H9 (cell line): Measurements from ENCODE around the gene HTRA1. TPM values are rescaled to one million over a fixed set of nuclear protein-coding genes. Genes with fewer than 3 reads are reported as not detected.

ENCODE experiments used
- DNase-seq: peaks from one replicate; pipeline ENCODE4 v3.0.0-alpha.2; 2017
- H2AFZ ChIP-seq: one replicate; pipeline ENCODE4 v1.6.1; 2013; ENCODE audit warnings: mild to moderate bottlenecking, low read length, control low read depth, moderate library complexity
- H2AK5ac ChIP-seq: 2 replicates; pipeline ENCODE4 v1.6.1; 2013; ENCODE audit warnings: low read length, control low read depth, mixed read lengths; ENCODE audit not compliant: insufficient read length
- H2BK120ac ChIP-seq: one replicate; pipeline ENCODE4 v1.6.1; 2013; ENCODE audit warnings: low read depth, mild to moderate bottlenecking, low read length, control low read depth, inconsistent platforms; ENCODE audit not compliant: poor library complexity, severe bottlenecking
- H2BK12ac ChIP-seq: 2 replicates; pipeline ENCODE4 v1.6.1; 2013; ENCODE audit warnings: low read length, control low read depth, mixed read lengths, low read depth; ENCODE audit not compliant: insufficient read length
- H2BK15ac ChIP-seq: 2 replicates; pipeline ENCODE4 v1.6.1; 2013; ENCODE audit warnings: low read depth, low read length, control low read depth
- H2BK20ac ChIP-seq: one replicate; pipeline ENCODE4 v1.6.1; 2013; ENCODE audit warnings: low read depth, mild to moderate bottlenecking, low read length, control low read depth, inconsistent platforms; ENCODE audit not compliant: poor library complexity, severe bottlenecking
- H2BK5ac ChIP-seq: 2 replicates; pipeline ENCODE4 v1.6.1; 2013; ENCODE audit warnings: low read length, control low read depth, mixed read lengths; ENCODE audit not compliant: insufficient read length
- H3K14ac ChIP-seq: 2 replicates; pipeline ENCODE4 v1.6.1; 2013; ENCODE audit warnings: low read length, control low read depth; ENCODE audit not compliant: insufficient read depth
- H3K18ac ChIP-seq: 2 replicates; pipeline ENCODE4 v1.6.1; 2013; ENCODE audit warnings: low read depth, mild to moderate bottlenecking, mixed read lengths, low read length, control low read depth; ENCODE audit not compliant: insufficient read length
- H3K23ac ChIP-seq: 2 replicates; pipeline ENCODE4 v1.6.1; 2013; ENCODE audit warnings: low read length, control low read depth, mixed read lengths, low read depth; ENCODE audit not compliant: insufficient read length
- H3K23me2 ChIP-seq: 2 replicates; pipeline ENCODE4 v1.6.1; 2013; ENCODE audit warnings: low read depth, mild to moderate bottlenecking, mixed read lengths, low read length, control low read depth; ENCODE audit not compliant: insufficient read length, poor library complexity, severe bottlenecking
- H3K27ac ChIP-seq: 2 replicates; pipeline ENCODE4 v1.5.1; 2013; ENCODE audit warnings: low read length, control low read depth, mixed read lengths, low read depth; ENCODE audit not compliant: insufficient read length
- H3K27me3 ChIP-seq: 2 replicates; pipeline ENCODE4 v1.6.1; 2013; ENCODE audit warnings: low read length, control low read depth, inconsistent platforms; ENCODE audit not compliant: insufficient read depth
- H3K4ac ChIP-seq: 2 replicates; pipeline ENCODE4 v1.6.1; 2013; ENCODE audit warnings: low read depth, mild to moderate bottlenecking, control low read depth, inconsistent platforms, low read length, moderate library complexity
- H3K4me1 ChIP-seq: 2 replicates; pipeline ENCODE4 v1.6.1; 2013; ENCODE audit warnings: low read length, control low read depth, inconsistent platforms; ENCODE audit not compliant: insufficient read depth
- H3K4me2 ChIP-seq: 2 replicates; pipeline ENCODE4 v1.6.1; 2013; ENCODE audit warnings: low read length, control low read depth, mixed read lengths; ENCODE audit not compliant: insufficient read length, insufficient read depth
- H3K56ac ChIP-seq: 2 replicates; pipeline ENCODE4 v1.6.1; 2013; ENCODE audit warnings: low read depth, mild to moderate bottlenecking, mixed read lengths, low read length, control low read depth; ENCODE audit not compliant: insufficient read length
- H3K79me1 ChIP-seq: 2 replicates; pipeline ENCODE4 v1.6.1; 2013; ENCODE audit warnings: low read depth, mild to moderate bottlenecking, moderate library complexity, low read length, control low read depth, inconsistent platforms; ENCODE audit not compliant: insufficient read depth, poor library complexity, severe bottlenecking
- H3K79me2 ChIP-seq: 2 replicates; pipeline ENCODE4 v1.6.1; 2013; ENCODE audit warnings: low read length, control low read depth, inconsistent platforms; ENCODE audit not compliant: insufficient read depth
- H3K9ac ChIP-seq: 2 replicates; pipeline ENCODE4 v1.6.1; 2013; ENCODE audit warnings: low read length, control low read depth, mixed read lengths; ENCODE audit not compliant: insufficient read length; ENCODE audit errors: extremely low read depth
- H3K9me3 ChIP-seq: one replicate; pipeline ENCODE4 v1.6.1; 2013; ENCODE audit warnings: low read depth, low read length, inconsistent platforms; ENCODE audit not compliant: control insufficient read depth
- H3T11ph ChIP-seq: one replicate; pipeline ENCODE4 v1.6.1; 2013; ENCODE audit warnings: mild to moderate bottlenecking, low read length, control low read depth, inconsistent platforms
- H4K20me1 ChIP-seq: one replicate; pipeline ENCODE4 v1.6.1; 2013; ENCODE audit not compliant: control insufficient read depth, insufficient read length, insufficient read depth
- H4K5ac ChIP-seq: 2 replicates; pipeline ENCODE4 v1.6.1; 2013; ENCODE audit warnings: low read depth, mild to moderate bottlenecking, mixed read lengths, low read length, control low read depth; ENCODE audit not compliant: insufficient read length
- H4K8ac ChIP-seq: replicated peaks from 2 replicates; pipeline ENCODE4 v1.6.1; 2013; ENCODE audit warnings: low read length, control low read depth, mixed read lengths, low read depth; ENCODE audit not compliant: insufficient read length
- H4K91ac ChIP-seq: 2 replicates; pipeline ENCODE4 v1.6.1; 2013; ENCODE audit warnings: low read depth, mild to moderate bottlenecking, moderate library complexity, mixed read lengths, low read length, control low read depth; ENCODE audit not compliant: insufficient read length
- H3K27ac Mint-ChIP-seq, 3 experiments: 2 replicates in 2 of 3; 3 replicates in 1 of 3; pipeline ENCODE4 v1.8.0; 2020 to 2021; ENCODE audit warnings: mixed read lengths in 3 of 3, mild to moderate bottlenecking in 1 of 3, moderate library complexity in 1 of 3
- H3K27me3 Mint-ChIP-seq: 2 replicates; pipeline ENCODE4 v1.8.0; 2021; ENCODE audit warnings: low read depth, mild to moderate bottlenecking, moderate library complexity, mixed read lengths
- H3K36me3 Mint-ChIP-seq, 3 experiments: 2 replicates in 2 of 3; 3 replicates in 1 of 3; pipeline ENCODE4 v1.8.0; 2020 to 2021; ENCODE audit warnings: low read depth in 3 of 3, mixed read lengths in 3 of 3; ENCODE audit not compliant: insufficient read depth in 1 of 3
- H3K4me1 Mint-ChIP-seq, 2 experiments: 2 replicates each; pipeline ENCODE4 v1.8.0; 2020; ENCODE audit warnings: mixed read lengths in 2 of 2
- H3K4me3 Mint-ChIP-seq, 2 experiments: 2 replicates in 1 of 2; 3 replicates in 1 of 2; pipeline ENCODE4 v1.8.0; 2020 to 2021; ENCODE audit warnings: mild to moderate bottlenecking in 2 of 2, mixed read lengths in 2 of 2, moderate library complexity in 1 of 2
- H3K9me3 Mint-ChIP-seq, 2 experiments: 2 replicates in 1 of 2; 3 replicates in 1 of 2; pipeline ENCODE4 v1.8.0; 2020; ENCODE audit warnings: mild to moderate bottlenecking in 2 of 2, mixed read lengths in 2 of 2, moderate library complexity in 1 of 2
- CTCF ChIP-seq: fragments of 200-600 bp; sonication (generic); conservative IDR thresholded peaks from 3 replicates; pipeline ENCODE4 v1.8.0; 2021; ENCODE audit warnings: antibody characterized with exemption, mild to moderate bottlenecking
- WGBS: extraction: QIAGEN DNeasy Blood & Tissue Kit; methylation state at CpG from one replicate; pipeline ENCODE4 v1.1.7; 2013; ENCODE audit warnings: missing lambda C conversion rate, low lambda C conversion rate, mixed read lengths; ENCODE audit not compliant: insufficient read length; ENCODE audit errors: extremely low coverage; 5-methylcytosine and 5-hydroxymethylcytosine counted together
- total RNA-seq: library from RNA; stranded (reverse); gene quantifications from 2 replicates; pipeline ENCODE4 v1.2.1, GENCODE V29; 2021

HTRA1 gene
- total RNA-seq, 1 experiment from 2014 or later = 11.1 TPM

- no peaks in the 10 kb centered on the region for H3K36me3 Mint-ChIP-seq
- H2BK120ac ChIP-seq = no peak overlapping the region
- no peaks in the 10 kb centered on the region for H4K20me1 ChIP-seq
- H3K27me3 Mint-ChIP-seq = peaks cover 27% of the 10 kb centered on the region
- H3K27ac ChIP-seq = no peak overlapping the region
- H3K27ac Mint-ChIP-seq = no peak overlapping the region
- H3K56ac ChIP-seq = no peak overlapping the region
- no peak overlapping the region for H3K4ac ChIP-seq
- H3T11ph ChIP-seq = no peak overlapping the region
- no peaks in the 10 kb centered on the region for H3K4me1 ChIP-seq
- no peak overlapping the region for H2AFZ ChIP-seq
- no peak overlapping the region for H3K18ac ChIP-seq
- no peak overlapping the region for H2BK15ac ChIP-seq
- no peak overlapping the region for H2AK5ac ChIP-seq
- TF ChIP-seq CTCF = no peak
- H4K5ac ChIP-seq = no peak overlapping the region
- no peaks in the 10 kb centered on the region for H3K23me2 ChIP-seq
- H2BK5ac ChIP-seq = no peak overlapping the region
- H4K91ac ChIP-seq = no peak overlapping the region
- no peak overlapping the region for H4K8ac ChIP-seq
- peaks cover 10 to 17% of the 10 kb centered on the region in 2 experiments for H3K4me1 Mint-ChIP-seq
- no CpG with 5 or more reads among the region's 11 CpGs for WGBS
- H3K23ac ChIP-seq = no peak overlapping the region
- H3K79me2 ChIP-seq = no peaks in the 10 kb centered on the region
- no peaks in the 10 kb centered on the region for H3K9me3 ChIP-seq
- no peaks in the 10 kb centered on the region for H3K9me3 Mint-ChIP-seq
- peaks cover 3% of the 10 kb centered on the region; the same call in 1 of the 2 replicates for H3K27me3 ChIP-seq
- no peak overlapping the region for H3K14ac ChIP-seq
- H3K4me3 Mint-ChIP-seq = no peak overlapping the region
- no peak overlapping the region for H2BK12ac ChIP-seq
- no peak overlapping the region for H2BK20ac ChIP-seq
- H3K4me2 ChIP-seq = no peak overlapping the region
- DNase-seq = no peak
- H3K9ac ChIP-seq = no peak overlapping the region
- no peaks in the 10 kb centered on the region for H3K79me1 ChIP-seq
Measured at GRCh38 chr10:122455376-122456079, 5.8 kb upstream of the HTRA1 start.
